ENCODE measurements around the gene LRIG1.

DNA sequence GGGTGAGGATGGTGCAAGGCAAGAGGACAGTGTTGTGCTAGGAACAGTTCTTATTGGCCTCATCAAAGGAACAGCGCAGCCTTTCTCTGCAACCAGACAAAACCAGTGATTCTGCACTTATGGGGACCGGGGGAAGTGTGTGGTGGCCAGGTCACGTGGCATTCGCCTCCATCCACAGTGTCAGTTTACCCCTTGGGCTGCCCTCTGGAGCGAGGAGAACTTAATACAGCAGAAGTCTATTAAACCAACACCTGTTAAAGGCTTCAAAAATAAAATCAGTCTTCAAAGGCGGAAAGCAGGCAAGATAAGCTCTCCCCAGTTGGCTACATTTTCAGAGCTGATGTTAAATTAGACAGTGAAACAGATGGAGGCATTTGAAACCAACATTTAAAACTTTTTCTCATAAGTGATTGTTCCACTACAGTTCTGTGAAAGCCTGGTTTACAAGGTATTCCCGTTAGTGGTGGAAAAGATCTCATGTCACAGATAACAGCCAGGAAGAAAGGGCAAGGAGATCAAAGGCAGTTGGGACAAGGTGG lies 75.2 kb downstream of the LRIG1 start:
- TF ChIP-seq POLR2AphosphoS5 (IDR thresholded peaks at IDR 0.05; ENCODE audit: low read depth, low read length) (no peak), FOXP2 (optimal IDR thresholded peaks at IDR 0.05; ENCODE audit: borderline replicate concordance, extremely low read depth, extremely low read length, insufficient read depth) (no peak)
- TF ChIP-seq, protein P1, sequence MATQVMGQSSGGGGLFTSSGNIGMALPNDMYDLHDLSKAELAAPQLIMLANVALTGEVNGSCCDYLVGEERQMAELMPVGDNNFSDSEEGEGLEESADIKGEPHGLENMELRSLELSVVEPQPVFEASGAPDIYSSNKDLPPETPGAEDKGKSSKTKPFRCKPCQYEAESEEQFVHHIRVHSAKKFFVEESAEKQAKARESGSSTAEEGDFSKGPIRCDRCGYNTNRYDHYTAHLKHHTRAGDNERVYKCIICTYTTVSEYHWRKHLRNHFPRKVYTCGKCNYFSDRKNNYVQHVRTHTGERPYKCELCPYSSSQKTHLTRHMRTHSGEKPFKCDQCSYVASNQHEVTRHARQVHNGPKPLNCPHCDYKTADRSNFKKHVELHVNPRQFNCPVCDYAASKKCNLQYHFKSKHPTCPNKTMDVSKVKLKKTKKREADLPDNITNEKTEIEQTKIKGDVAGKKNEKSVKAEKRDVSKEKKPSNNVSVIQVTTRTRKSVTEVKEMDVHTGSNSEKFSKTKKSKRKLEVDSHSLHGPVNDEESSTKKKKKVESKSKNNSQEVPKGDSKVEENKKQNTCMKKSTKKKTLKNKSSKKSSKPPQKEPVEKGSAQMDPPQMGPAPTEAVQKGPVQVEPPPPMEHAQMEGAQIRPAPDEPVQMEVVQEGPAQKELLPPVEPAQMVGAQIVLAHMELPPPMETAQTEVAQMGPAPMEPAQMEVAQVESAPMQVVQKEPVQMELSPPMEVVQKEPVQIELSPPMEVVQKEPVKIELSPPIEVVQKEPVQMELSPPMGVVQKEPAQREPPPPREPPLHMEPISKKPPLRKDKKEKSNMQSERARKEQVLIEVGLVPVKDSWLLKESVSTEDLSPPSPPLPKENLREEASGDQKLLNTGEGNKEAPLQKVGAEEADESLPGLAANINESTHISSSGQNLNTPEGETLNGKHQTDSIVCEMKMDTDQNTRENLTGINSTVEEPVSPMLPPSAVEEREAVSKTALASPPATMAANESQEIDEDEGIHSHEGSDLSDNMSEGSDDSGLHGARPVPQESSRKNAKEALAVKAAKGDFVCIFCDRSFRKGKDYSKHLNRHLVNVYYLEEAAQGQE (IDR thresholded peaks at IDR 0.05; ENCODE audit: insufficient read depth in 1 of 2, low read depth in 2 of 2, low read length in 2 of 2) = no peak

Data from PFSK-1 (cell line).